NCI-H2029 treated with DMSO at 0.1 percent for 48 hours (cell line): ENCODE data around the gene LGALS7.
"Not testable (repeated sequence)": the region's sequence is repeated elsewhere in the genome, so short reads cannot be mapped to it uniquely, and the experiment has no call there.

Experiments
- DNase-seq: peaks from one replicate; lab custom pipeline; 2025; lab: John Stamatoyannopoulos, UW

The LGALS7 gene

DNA sequence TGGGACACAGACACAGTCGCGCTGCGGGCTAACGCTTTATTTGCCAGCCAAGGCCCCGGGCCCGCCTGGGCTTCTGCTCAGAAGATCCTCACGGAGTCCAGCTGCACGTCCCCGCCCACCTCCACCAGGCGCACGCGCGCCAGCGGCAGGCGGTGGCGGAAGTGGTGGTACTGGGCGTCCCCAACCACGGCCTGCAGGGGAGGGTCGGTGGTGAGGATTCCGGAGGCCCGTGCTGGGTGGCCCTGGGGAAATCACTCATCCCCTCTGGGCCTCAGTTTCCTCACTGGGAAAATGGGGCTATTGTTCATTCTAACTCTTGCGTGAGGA, 2.4 kb downstream of the LGALS7 start:
- not testable (repeated sequence) for DNase-seq

DNA sequence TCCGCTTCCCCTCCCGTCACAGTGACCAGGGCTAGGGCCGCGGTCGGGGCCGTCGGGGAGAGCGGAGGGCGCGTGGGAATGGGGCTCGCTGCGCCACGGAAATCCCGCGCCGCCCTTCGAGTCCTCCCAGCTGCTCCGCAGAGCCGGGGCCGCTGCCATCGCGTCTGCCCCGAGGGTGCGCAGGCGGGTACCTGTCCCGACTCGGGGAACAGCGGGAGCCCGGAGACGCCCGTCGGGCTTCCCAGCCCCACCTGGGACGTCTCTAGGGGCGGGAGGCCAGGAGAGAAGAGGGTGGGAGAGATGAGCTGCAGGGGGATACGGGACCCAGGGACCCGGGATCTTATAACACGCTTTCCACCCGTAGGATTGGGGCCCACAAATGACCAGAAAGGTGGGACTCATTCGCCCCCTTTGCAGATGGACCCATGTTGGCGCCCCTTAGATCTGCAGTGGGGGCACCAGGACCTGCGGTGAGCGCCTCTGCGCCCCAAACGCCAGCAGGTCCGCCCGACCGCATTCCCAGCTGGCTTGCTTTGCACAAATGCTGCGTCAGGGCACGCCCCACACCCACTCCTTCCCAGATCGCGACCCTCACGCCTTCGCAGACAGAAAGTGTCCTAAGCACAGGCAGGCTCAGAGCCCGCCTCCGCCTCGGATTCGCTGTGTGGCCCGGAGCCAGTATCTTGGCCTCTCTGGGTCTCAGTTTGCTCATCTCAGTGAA, 2.9 kb downstream of the LGALS7 start:
- not testable (repeated sequence) for DNase-seq

DNA sequence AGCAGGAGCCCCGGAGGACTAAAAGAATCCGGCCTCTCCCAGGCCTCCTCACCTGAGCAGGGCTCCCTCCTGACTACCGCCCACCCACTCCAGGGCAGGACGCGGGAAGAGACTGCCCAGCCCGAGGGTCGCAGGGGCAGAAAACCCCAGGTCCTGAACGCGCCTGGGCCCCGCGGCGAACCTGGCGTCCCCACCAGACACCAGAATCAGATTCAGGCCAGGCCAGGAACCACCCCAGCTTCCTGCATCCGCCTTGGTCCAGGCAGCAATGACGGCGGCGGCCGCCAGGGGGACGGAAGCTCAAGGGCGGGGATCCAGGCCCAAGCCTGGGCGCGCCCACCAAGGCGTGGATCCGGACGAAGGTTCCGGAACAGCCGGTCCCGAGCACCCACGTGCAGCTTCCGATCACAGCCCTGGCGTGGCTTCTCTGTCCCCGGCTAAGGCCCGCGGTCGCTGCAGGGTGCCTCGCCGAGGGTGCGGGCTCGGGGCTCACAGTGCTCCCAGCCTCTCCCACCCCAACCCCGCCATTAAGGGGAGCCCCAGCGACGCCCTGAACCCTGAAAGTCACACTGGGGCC, 3.6 kb downstream of the LGALS7 start:
- DNase-seq = no peak

DNA sequence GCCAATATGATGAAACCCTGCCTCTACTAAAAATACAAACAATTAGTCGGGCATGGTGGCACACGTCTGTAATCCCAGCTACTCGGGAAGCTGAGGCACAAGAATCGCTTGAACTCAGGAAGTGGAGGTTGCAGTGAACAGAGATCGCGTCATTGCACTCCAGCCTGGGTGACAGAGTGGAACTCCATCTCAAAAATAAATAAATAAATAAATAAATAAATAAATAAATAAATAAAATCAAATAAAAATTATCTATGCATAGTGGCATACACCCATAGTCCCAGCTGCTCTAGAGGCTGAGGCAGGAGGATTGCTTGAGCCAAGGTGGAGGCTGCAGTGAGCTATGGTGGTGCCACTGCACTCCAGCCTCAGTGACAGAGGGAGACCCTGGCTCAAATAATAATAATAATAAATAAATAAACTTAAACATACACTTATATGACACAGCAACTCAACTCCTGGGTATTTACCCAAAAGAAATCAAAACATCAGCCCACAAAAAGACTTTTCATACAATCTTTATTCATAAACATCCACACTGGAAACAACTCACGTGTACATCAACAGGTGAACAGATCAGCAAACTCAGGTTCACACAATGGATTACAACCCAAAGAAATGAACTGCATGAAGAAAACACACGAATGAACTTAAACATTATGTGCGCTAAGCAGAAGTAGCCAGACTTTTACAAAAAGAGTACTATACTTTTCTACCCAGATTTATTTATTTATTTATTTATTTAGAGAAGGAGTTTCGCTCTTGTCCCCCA, 6.9 kb downstream of the LGALS7 start:
- DNase-seq = no peak

DNA sequence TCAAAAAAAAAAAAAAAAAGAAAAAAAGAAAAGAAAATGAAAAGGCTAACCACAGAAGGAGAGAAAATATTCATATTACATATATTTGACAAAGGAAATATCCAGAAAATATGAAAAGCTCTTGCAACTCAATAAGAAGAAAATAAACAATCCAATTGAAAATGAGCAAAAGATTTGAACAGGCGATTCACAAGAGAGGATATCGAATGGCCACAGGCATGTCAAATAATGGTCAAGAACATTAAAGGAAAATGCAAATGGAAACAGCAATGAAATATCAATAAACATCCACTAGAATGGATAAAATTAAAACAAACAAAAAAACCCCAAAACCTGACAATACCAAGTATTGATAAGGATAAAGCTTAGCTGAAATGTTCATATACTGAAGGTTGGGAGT, 8.1 kb downstream of the LGALS7 start:
- DNase-seq = no peak

DNA sequence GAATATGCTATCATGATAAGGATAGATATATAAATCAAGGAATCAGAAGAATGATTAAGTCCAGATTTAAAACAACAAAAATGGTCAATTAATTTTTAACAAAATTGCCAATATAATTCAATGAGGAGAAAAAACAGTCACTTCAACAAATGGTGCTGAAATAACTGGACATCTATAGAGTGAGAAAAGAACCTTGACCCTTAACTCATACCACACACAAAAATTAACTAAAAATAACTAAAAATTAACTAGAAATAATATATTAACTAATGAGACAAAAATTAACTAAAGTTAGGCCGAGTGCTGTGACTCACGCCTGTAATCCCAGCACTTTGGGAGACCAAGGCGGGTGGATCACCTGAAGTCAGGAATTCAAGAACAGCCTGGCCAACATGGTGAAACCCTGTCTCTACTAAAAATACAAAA, 9.5 kb downstream of the LGALS7 start:
- no peak for DNase-seq

DNA sequence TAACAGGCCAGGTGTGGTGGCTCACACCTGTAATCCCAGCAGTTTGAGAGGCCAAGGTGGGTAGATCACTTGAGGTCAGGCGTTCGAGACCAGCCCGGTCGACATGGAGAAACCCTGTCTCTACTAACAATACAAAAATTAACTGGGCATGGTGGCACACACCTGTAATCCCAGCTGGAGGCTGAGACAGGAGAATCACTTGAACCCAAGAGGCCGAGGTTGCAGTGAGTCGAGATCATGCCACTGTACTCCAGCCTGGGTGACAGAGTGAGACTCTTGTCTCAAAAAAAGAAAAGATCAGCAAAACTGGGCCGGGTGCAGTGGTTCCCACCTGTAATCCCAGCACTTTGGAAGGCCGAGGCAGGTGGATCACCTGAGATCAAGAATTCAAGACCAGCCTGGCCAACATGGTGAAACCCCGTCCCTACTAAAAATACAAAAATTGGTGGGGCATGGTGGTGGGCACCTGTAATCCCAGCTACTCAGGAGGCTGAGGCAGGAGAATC, 11.4 kb downstream of the LGALS7 start:
- DNase-seq = not testable (repeated sequence)

DNA sequence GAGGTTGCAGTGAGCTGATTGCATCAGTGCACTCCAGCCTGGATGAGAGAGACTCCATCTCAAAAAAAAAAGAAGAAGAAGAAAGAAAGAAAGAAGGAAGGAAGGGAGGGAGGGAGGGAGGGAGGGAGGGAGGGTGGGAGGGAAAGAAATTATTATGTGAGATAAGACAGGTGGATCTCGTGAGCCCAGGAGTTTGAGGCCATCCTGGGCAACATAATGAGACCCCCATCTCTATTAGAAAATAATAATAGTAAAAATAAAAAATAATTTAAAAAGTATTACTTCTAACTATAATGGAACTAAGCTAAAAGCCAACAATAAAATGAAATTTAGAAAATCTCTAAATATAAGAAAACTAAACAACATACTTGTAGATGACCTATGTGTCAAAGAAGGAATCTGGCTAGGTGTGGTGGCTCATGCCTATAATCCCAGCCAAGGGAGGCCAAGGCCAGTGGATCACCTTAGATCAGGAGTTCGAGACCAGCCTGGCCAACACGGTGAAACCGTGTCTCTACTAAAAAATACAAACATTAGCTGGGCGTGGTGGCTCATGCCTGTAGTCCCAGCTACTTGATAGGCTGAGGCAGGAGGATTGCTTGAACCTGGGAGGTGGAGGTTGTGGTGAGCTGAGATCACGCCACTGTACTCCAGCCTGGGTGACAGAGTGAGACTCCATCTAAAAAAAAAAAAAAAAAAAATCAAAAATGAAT, 12.4 kb downstream of the LGALS7 start:
- DNase-seq = not testable (repeated sequence)

DNA sequence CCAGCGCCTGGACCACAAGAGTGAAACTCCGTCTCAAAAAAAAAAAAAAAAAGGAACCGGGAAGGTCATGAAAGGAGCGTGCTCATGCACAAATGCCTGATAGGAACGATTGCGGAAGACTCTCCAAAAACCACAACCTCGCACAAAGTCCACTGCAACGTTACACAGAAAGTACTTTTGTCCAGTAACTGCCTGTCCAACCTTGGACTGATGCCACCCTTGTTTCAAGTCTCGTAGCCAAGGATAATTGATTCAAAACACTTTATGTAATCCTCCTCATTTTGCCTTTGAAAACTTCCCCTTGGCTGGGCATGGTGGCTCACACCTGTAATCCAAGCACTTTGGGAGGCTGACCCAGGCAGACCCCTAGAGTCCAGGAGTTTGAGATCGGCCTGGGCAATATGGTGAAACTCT, 13.7 kb downstream of the LGALS7 start:
- DNase-seq = no peak

DNA sequence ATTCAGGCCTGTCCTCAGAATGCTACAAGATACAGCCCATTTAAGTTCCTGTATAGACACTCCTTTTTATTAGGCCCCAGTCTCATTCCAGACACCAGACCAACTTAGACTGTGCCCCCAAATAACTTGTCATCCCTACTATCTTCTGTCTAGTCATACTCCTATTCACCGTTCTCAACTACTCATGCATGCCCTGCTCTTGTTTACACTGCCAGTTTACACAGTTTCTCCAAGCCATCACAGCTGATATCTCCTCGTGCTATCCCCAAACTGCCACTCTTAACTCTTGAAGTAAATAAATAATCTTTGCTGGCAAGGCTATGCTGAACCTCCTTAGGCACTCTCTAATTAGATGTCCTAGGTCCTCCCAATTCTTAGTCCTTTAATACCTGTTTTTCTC, 19.1 kb downstream of the LGALS7 start:
- not testable (repeated sequence) for DNase-seq

DNA sequence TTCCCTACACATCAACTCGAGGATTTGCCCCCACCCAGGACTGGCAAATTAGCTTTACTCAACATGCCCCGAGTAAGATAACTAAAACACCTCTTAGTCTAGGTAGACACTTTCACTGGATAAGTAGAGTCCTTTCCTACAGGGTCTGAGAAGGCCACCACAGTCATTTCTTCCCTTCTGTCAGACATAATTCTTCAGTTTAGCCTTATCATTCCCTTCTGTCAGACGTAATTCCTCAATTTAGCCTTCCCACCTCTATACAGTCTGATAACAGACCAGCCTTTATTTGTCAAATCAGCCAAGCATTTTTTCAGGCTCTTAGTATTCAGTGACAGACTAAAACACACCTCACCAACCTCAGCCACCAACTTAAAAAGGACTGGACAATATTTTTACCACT, 19.5 kb downstream of the LGALS7 start:
- not testable (repeated sequence) for DNase-seq

DNA sequence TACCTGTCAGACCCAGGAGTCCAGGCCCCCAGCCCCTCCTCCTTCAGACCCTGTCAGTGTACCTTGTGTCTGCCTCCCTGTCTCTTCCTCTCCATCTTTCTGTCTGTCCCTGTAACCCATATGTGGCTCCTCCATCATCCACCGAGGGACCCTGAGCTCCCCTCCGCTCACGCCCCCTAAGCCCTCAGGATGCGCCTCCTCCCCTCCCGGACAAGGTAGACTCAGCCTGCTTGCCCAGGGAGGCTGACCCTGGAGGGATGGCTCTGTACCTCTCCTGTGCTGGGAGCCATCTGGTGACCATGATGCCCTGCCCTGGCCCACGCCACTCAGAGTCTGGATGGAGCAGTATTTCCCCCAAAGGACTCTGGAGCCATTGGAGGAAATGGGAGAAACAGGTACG, 28.0 kb downstream of the LGALS7 start:
- no peak for DNase-seq

DNA sequence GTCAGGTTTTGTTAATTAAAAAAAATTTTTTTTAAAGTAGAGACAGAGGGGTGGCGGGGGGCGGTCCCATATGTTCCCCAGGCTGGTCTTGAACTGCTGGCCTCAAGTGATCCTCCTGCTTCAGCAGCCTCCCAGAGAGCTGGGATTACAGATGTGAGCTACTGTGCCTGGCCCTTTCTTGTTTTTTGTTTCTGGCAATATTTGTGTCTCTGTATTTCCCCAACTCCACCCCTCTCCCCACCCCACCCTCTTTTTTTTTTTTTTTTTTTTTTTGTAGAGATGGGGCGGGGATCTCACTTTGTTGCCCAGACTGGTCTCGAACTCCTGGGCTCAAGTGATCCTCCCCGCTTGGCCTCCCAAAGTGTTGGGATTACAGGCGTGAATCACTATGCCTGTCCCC, 28.4 kb downstream of the LGALS7 start:
- no peak for DNase-seq

DNA sequence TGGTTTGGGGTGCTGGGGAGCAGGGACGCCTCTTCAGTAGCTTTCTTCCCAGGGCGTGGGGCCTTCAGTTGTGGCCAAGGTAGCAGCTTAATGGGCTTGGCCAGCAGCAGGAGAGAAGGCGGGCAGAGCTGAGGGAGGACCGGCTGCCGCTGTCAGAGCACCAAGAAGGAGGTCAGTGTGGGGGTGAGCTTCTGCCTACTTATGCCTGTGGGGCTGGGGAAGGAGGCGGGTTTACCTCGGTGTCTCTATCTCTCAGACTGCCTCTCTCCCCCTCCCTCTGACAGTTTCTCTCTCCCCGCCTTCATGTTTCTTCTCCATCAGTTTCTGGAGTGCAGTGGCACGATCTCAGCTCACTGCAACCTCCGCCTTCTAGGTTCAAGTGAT, 29.0 kb downstream of the LGALS7 start, which contains the start of gene CAPN12:
CAPN12 (minus strand) TSS at position 177 of the 384 bp plus-strand sequence. CDS start 309 bp downstream, outside the sequence.
- no peak for DNase-seq

DNA sequence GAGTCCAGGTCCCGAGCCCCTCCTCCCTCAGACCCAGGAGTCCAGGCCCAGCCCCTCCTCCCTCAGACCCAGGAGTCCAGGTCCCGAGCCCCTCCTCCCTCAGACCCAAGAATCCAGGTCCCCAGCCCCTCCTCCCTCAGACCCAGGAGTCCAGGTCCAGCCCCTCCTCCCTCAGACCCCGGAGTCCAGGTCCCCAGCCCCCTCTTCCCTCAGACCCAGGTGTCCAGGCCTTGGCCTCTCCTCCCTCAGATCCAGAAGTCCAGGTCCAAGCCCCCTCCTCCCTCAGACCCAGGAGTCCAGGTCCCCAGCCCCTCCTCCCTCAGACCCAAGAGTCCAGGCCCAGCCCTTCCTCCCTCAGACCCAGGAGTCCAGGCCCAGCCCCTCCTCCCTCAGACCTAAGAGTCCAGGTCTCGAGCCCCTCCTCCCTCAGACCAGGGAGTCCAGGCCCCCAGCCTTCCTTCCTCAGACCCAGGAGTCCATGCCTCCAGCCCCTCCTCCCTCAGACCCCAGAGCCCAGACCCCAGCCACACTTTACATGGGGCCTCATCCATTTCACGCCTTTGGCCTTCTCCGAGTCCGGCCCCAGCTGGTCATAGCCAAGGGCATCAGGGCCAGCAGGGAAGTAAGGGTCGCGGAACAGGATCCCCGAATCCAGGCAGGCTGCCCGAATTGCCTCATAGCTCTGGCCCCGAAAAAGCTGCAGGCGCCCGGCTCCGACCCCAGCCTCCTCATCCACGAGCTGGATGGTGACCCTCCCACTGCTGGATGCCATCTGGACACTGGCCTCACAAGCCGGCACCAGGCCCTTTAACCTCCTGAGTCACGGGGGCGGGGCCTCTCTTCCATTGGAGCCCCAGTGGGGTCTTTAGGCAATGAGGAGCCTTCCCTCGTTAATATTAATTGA, 29.7 kb downstream of the LGALS7 start:
- DNase-seq = no peak

DNA sequence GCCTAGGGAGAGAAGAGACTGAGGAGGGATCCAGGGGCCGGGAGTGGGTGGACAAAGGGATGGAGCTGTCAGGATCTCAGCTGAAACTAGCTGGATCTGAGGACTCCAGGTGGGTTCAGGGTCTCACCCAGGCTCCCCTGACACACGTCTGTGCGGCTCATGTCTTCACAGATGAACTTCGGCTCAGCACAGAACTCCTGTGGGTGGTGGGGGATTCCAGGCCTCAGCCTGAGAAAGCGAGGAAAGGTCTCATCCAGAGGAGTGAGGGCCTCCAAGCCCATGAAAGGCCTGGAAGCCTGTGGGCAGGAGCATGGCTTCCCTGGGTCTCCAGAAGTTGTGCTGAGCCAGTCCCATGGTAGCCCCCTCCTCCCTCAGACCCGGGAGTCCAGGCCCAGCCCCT, 30.4 kb downstream of the LGALS7 start:
- DNase-seq = no peak

DNA sequence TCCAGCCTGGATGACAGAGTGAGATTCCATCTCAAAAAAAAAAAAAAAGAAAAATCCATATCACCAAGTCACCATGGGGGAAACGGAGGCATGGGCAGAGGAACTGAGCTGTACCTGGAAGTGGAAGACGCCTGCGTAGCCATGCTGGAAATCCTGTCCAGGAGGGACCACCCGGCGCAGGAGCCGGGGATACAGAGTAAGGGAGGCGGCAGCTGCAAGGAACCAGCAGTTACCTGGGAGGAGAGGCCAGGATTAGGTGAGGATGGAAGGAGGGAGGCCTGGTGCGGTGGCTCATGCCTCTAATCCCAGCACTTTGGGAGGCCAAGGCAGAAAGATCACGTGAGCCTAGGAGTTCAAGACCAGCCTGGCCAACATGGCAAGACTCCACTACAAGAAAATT, 31.0 kb downstream of the LGALS7 start:
- DNase-seq = no peak

DNA sequence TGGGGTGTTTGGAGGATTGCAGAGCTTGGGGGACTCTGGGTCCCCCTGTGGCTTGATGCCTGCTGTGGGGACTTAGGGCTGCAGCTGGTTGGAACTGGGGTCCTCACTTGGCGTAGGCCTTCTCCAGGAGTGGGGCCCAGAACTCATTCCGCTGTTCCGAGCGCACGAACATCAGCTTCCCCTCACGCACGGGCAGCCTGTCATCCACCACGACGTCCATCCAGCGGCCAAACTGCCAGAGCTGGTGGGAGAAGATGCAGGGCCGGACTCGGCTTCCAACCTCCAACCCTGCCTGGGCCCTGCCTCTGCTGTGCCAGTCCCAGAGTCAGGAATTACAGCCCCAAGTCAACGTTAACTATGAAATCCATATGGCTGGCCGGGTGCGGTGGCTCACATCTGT, 31.6 kb downstream of the LGALS7 start:
- no peak for DNase-seq

DNA sequence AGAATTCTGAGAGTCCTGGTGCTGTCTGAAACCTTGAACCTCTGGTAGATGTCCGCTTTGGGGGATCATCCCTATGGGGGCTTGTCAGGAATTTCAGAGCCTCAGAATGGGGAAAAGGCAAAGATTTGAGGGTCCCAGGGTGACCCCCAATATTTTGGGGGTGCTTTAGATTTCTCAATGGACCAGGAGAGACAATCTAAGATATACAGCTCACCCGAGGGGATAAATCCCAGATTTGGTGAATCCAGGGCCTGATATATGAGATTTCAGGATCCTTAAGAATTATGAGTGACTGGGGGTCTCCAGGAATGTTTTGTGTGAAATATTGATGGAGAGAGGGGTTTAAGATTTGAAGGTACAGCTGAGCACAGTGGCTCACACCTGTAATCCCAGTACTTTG, 32.4 kb downstream of the LGALS7 start:
- DNase-seq = no peak

DNA sequence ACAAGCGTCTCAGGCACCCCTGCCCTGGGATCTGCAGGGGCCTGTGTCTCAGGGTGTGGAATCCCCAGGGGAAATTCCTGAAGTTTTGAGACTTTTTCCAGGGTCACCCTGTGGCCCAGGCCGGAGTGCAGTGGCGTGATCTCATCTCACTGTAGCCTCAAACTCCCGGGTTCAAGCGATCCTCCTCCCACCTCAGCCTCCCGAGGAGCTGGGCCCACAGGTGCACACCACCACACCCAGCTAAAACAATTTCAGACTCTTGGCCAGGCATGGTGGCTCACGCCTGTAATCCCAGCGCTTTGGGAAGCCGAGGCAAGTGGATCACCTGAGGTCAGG, 33.1 kb downstream of the LGALS7 start:
- DNase-seq = no peak

DNA sequence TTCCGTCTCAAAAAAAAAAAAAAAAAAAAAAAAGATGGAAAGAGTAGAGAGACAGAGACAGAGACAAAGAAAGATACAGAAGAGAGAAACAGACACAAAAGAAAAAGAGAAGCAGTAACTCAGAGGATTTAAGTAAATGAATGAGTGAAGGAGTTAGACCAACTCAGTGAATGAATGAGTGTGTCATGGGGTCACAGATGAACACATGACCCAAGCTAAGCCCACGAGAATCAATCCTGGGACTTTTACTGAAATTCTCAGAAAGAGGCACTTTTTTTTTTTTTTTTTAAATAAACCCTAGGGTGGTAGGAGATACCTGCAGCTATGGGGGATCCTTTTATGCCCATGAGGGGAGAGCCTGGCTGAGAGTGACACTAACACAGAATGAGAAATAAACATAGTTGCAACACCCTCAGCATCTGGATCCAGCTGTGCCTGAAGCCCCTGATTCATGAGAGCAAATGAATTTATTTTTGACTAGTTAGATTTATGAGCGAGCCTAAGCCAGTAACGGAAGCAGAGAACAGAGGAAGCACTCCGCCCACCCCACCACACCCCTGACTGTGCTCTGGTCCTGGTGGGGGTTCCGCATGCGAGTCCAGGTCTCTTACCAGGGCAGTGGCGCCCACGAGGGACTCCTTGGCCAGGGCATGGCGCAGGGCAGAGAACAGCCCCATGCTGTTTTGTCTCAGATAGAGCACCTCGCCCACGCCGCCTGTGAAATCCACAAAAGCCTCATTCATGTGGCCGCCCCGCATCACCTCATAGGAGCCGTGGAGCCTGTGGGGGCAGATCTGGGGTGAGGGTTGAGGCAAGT, 33.7 kb downstream of the LGALS7 start:
- DNase-seq = no peak
